H1 (cell line): ENCODE data around the gene POLE4. TPM values are rescaled to one million over a fixed set of nuclear protein-coding genes. Genes with fewer than 3 reads are reported as not detected.
A peak's percentile ranks its signal among the peaks of the same experiment; 100 is the strongest.

Experiments
- CTCF ChIA-PET: fragments of 300-600 bp; sonication (Branson Sonifier 250); formaldehyde crosslinking; loops from one replicate; lab custom pipeline; 2021; ENCODE audit not compliant: partially characterized antibody; lab: Charles Lee
- POLR2A ChIA-PET: fragments of 300-600 bp; sonication (Branson Sonifier 250); formaldehyde crosslinking; loops from one replicate; lab custom pipeline; 2021; ENCODE audit warnings: inconsistent platforms; ENCODE audit not compliant: partially characterized antibody; lab: Charles Lee
- DNase-seq, 2 experiments: peaks; one replicate each; pipeline versions ENCODE4 v3.0.0 to v3.0.0-alpha.2; 2010 to 2022; ENCODE audit warnings: low spot score in 2 of 2, low read depth in 1 of 2, mixed read lengths in 1 of 2
- FAIRE-seq: peaks from 2 replicates; lab custom pipeline; 2011; peaks lifted over from hg19 to GRCh38; lab: Jason Lieb, UNC
- H2AFZ ChIP-seq: 2 replicates; pipeline ENCODE4 v1.8.1; 2012; ENCODE audit warnings: low read length, inconsistent platforms
- H2AK5ac ChIP-seq: 2 replicates; pipeline ENCODE4 v1.6.1; 2013; ENCODE audit warnings: low read depth, low read length
- H2BK120ac ChIP-seq: replicated peaks from 2 replicates; pipeline ENCODE3; 2013; ENCODE audit warnings: low read depth, low read length, inconsistent platforms
- H2BK12ac ChIP-seq: 2 replicates; pipeline ENCODE4 v1.6.1; 2013; ENCODE audit warnings: low read depth, low read length
- H2BK15ac ChIP-seq: 2 replicates; pipeline ENCODE4 v1.6.1; 2013; ENCODE audit warnings: low read length
- H2BK20ac ChIP-seq: 2 replicates; pipeline ENCODE4 v1.6.1; 2013; ENCODE audit warnings: low read length
- H2BK5ac ChIP-seq: 2 replicates; pipeline ENCODE4 v1.6.1; 2013; ENCODE audit warnings: low read depth, low read length
- H3K14ac ChIP-seq: 2 replicates; pipeline ENCODE4 v1.6.1; 2013; ENCODE audit warnings: inconsistent platforms; ENCODE audit not compliant: insufficient read length
- H3K18ac ChIP-seq: 2 replicates; pipeline ENCODE4 v1.6.1; 2013; ENCODE audit warnings: low read length; ENCODE audit errors: extremely low read depth
- H3K23ac ChIP-seq: 2 replicates; pipeline ENCODE4 v1.6.1; 2013; ENCODE audit warnings: inconsistent platforms; ENCODE audit not compliant: insufficient read length
- H3K23me2 ChIP-seq: 2 replicates; pipeline ENCODE4 v1.6.1; 2013; ENCODE audit warnings: low read depth, low read length
- H3K27ac ChIP-seq: 2 replicates; pipeline ENCODE4 v1.6.1; 2011; ENCODE audit warnings: low read depth, low read length, inconsistent platforms
- H3K27me3 ChIP-seq, 4 experiments: replicated peaks in 1 of 4; 1 replicate in 1 of 4; 2 replicates in 3 of 4; pipeline versions ENCODE4 v1.6.1 to v1.8.1; 2011 to 2013; ENCODE audit warnings: low read length in 3 of 4, mild to moderate bottlenecking in 3 of 4, inconsistent platforms in 2 of 4, mixed read lengths in 2 of 4, moderate library complexity in 1 of 4; ENCODE audit not compliant: control insufficient read depth in 3 of 4, insufficient read depth in 3 of 4; ENCODE audit errors: extremely low read depth in 1 of 4
- H3K36me3 ChIP-seq, 4 experiments: 2 replicates each; pipeline versions ENCODE4 v1.6.1 to v1.8.1; 2011 to 2013; ENCODE audit warnings: mild to moderate bottlenecking in 4 of 4, low read length in 3 of 4, moderate library complexity in 2 of 4, control low read depth in 1 of 4, inconsistent platforms in 1 of 4; ENCODE audit not compliant: insufficient read depth in 4 of 4, control insufficient read depth in 2 of 4
- H3K4ac ChIP-seq: replicated peaks from 2 replicates; pipeline ENCODE3; 2013; ENCODE audit warnings: low read length, low read depth, mixed read lengths, inconsistent platforms; ENCODE audit not compliant: insufficient read length
- H3K4me1 ChIP-seq, 4 experiments: replicated peaks in 1 of 4; 1 replicate in 1 of 4; 2 replicates in 3 of 4; pipeline versions ENCODE4 v1.6.1 to v1.8.1; 2011 to 2013; ENCODE audit warnings: low read length in 3 of 4, inconsistent platforms in 2 of 4, mixed read lengths in 1 of 4; ENCODE audit not compliant: insufficient read depth in 4 of 4, control insufficient read depth in 3 of 4
- H3K4me2 ChIP-seq, 2 experiments: 2 replicates each; pipeline versions ENCODE4 v1.6.1 to v1.8.1; 2011 to 2013; ENCODE audit warnings: low read depth in 2 of 2, low read length in 2 of 2, control low read depth in 1 of 2, inconsistent platforms in 1 of 2, mild to moderate bottlenecking in 1 of 2; ENCODE audit not compliant: insufficient read depth in 1 of 2
- H3K4me3 ChIP-seq, 4 experiments: fragments of 200-600, 300-600 bp in 1 of 4; sonication (generic), shearing (Covaris generic), sonication (Bioruptor Twin) in 1 of 4; 2 replicates each; pipeline versions ENCODE4 v1.5.1 to v1.8.1; 2011 to 2016; ENCODE audit warnings: low read length in 4 of 4, low read depth in 3 of 4, control low read depth in 2 of 4, inconsistent platforms in 2 of 4, mild to moderate bottlenecking in 2 of 4, mixed read lengths in 1 of 4, moderate library complexity in 1 of 4; ENCODE audit not compliant: insufficient read depth in 2 of 4; ENCODE audit errors: extremely low read depth in 1 of 4
- H3K56ac ChIP-seq: replicated peaks from 2 replicates; pipeline ENCODE3; 2013; ENCODE audit warnings: low read depth, mild to moderate bottlenecking, mixed read lengths, low read length, inconsistent platforms; ENCODE audit not compliant: insufficient read length
- H3K79me1 ChIP-seq: 2 replicates; pipeline ENCODE4 v1.6.1; 2013; ENCODE audit warnings: low read depth, low read length, control low read depth
- H3K79me2 ChIP-seq, 2 experiments: 2 replicates each; pipeline versions ENCODE4 v1.6.1 to v1.8.1; 2012 to 2013; ENCODE audit warnings: low read length in 2 of 2, mild to moderate bottlenecking in 2 of 2, inconsistent platforms in 1 of 2; ENCODE audit not compliant: insufficient read depth in 2 of 2, control insufficient read depth in 1 of 2
- H3K9ac ChIP-seq, 4 experiments: replicated peaks in 1 of 4; 1 replicate in 1 of 4; 2 replicates in 3 of 4; pipeline versions ENCODE4 v1.6.1 to v1.8.1; 2011 to 2013; ENCODE audit warnings: low read depth in 3 of 4, low read length in 3 of 4, control low read depth in 2 of 4, mild to moderate bottlenecking in 2 of 4, moderate library complexity in 2 of 4, inconsistent platforms in 1 of 4; ENCODE audit errors: extremely low read depth in 1 of 4
- H3K9me3 ChIP-seq, 2 experiments: 2 replicates each; pipeline versions ENCODE4 v1.6.1 to v1.8.1; 2012 to 2013; ENCODE audit warnings: mild to moderate bottlenecking in 2 of 2, moderate library complexity in 2 of 2, control low read depth in 1 of 2, inconsistent platforms in 1 of 2, low read depth in 1 of 2, low read length in 1 of 2, mixed read lengths in 1 of 2; ENCODE audit not compliant: insufficient read depth in 2 of 2
- H4K20me1 ChIP-seq, 2 experiments: replicated peaks in 1 of 2; 2 replicates each; pipeline versions ENCODE3 to v1.8.1; 2011 to 2013; ENCODE audit warnings: inconsistent platforms in 2 of 2, low read length in 2 of 2, mild to moderate bottlenecking in 1 of 2; ENCODE audit not compliant: insufficient read depth in 2 of 2, control insufficient read depth in 1 of 2
- H4K5ac ChIP-seq: 2 replicates; pipeline ENCODE4 v1.6.1; 2013; ENCODE audit warnings: low read length, low read depth, mixed read lengths, inconsistent platforms; ENCODE audit not compliant: insufficient read length
- H4K8ac ChIP-seq: 2 replicates; pipeline ENCODE4 v1.8.0; 2013; ENCODE audit warnings: mild to moderate bottlenecking, moderate library complexity, low read length, inconsistent platforms; ENCODE audit not compliant: insufficient read depth; ENCODE audit errors: extremely low read depth
- H4K91ac ChIP-seq: replicated peaks from 2 replicates; pipeline ENCODE3; 2013; ENCODE audit warnings: low read length, mixed read lengths, inconsistent platforms; ENCODE audit not compliant: insufficient read length
- BCL11A ChIP-seq, 2 experiments: IDR thresholded peaks; one replicate each; pipeline ENCODE4 v1.6.1; 2011; ENCODE audit warnings: low read depth in 2 of 2, low read length in 2 of 2, mild to moderate bottlenecking in 2 of 2
- RAD21 ChIP-seq, 2 experiments: IDR thresholded peaks in 1 of 2; conservative IDR thresholded peaks in 1 of 2; 2 replicates each; pipeline ENCODE4 v1.6.1; 2011; ENCODE audit warnings: low read depth in 2 of 2, low read length in 2 of 2, improper control_type of control experiment in 1 of 2, inconsistent platforms in 1 of 2, mild to moderate bottlenecking in 1 of 2, moderate library complexity in 1 of 2
- SIX5 ChIP-seq: IDR thresholded peaks from 2 replicates; pipeline ENCODE4 v1.6.1; 2011; ENCODE audit warnings: mild to moderate bottlenecking, low read depth, low read length
- WGBS, 2 experiments: shearing (Covaris generic) in 1 of 2; methylation state at CpG; one replicate each; pipeline versions ENCODE4 v1.1.6 to v1.1.7; 2013 to 2015; ENCODE audit warnings: low lambda C conversion rate in 2 of 2, mixed read lengths in 2 of 2, inconsistent platforms in 1 of 2, low coverage in 1 of 2, missing lambda C conversion rate in 1 of 2; ENCODE audit not compliant: insufficient replicate concordance in 2 of 2, insufficient coverage in 1 of 2, insufficient read length in 1 of 2; ENCODE audit errors: extremely low coverage in 1 of 2, missing lambda C conversion rate in 1 of 2; 5-methylcytosine and 5-hydroxymethylcytosine counted together
- polyA plus RNA-seq, 7 experiments: library from polyadenylated mRNA; depleted of rRNA in 3 of 7; stranded (reverse) in 5 of 7; unstranded in 2 of 7; fragments of >200 nt in 5 of 7; fragments of 200-250 nt in 2 of 7; gene quantifications; 1 replicate in 5 of 7; 2 replicates in 1 of 7; 4 replicates in 1 of 7; pipeline versions ENCODE4 v1.2.1 to v1.2.3, GENCODE V29; 2011 to 2013; ENCODE audit warnings: missing spikeins in 2 of 7, mixed read lengths in 2 of 7
- total RNA-seq: library from RNA; stranded (reverse); fragmentation: NEBNext Ultra II Directional; extraction: Animal tissue kit (Norgen Biotek cat#: 25700); gene quantifications from 2 replicates; pipeline ENCODE4 v1.2.1, GENCODE V29; 2021
- TF ChIP-seq, protein P1 (sequence below), 3 experiments: IDR thresholded peaks; 1 replicate in 2 of 3; 2 replicates in 1 of 3; pipeline versions ENCODE4 v1.5.1 to v1.6.1; 2011; ENCODE audit warnings: low read length in 3 of 3, mild to moderate bottlenecking in 3 of 3, inconsistent platforms in 2 of 3, low read depth in 1 of 3, moderate library complexity in 1 of 3; ENCODE audit not compliant: insufficient read depth in 1 of 3; ENCODE audit errors: control extremely low read depth in 1 of 3

The POLE4 gene
- total and polyA plus RNA-seq, 2 of the 8 experiments (the other 6 are each of a cell fraction or from before 2014, with no cell fraction given): 16.7 to 44.7 TPM

DNA sequence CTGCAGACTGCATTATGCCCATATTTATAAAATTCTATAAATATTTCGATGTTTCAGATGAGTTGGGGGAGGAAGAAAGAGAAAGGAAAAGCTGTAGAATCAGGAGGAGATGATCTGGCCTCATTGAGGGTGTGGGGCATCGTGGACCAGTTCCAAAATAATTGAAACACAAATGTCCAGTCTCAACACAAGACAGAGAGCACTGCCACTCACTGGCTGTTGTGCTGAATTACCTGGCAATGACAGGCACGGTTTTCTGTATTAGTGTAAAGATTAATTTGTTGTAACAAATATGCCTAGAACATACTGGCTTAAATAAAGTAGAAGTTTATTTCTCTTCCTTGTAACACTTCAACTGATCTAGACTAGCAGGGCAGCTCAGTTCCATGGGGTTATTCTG lies 24.1 kb downstream of the POLE4 start:
- 86% methylated on average over 3 of the region's 3 CpGs; no CpG with 5 or more reads in 1 of the 2 experiments for WGBS, 2 experiments
- H2AK5ac ChIP-seq: no peak overlapping the region
- H3K23ac ChIP-seq: no peak overlapping the region
- no peak overlapping the region for H4K5ac ChIP-seq
- ChIA-PET POLR2A (no interaction called here), CTCF (interaction anchor here (0.8 to 3.2 kb wide), 7 partner anchors 9 to 64 kb away, joined by 3 to 15 read pairs (median 4); no protein-coding TSS in a partner anchor)
- no peak overlapping the region for H3K14ac ChIP-seq
- no peak overlapping the region for H3K9ac ChIP-seq
- H2BK120ac ChIP-seq: no peak overlapping the region
- H3K79me1 ChIP-seq: no peaks in the 10 kb centered on the region
- no peaks in the 10 kb centered on the region for H3K36me3 ChIP-seq
- H3K27ac ChIP-seq: no peak overlapping the region
- H3K4me3 ChIP-seq: no peak overlapping the region
- no peak overlapping the region for H2BK15ac ChIP-seq
- no peak overlapping the region for H2BK5ac ChIP-seq
- H3K4me2 ChIP-seq: no peak overlapping the region
- no peak overlapping the region for H3K56ac ChIP-seq
- H3K9me3 ChIP-seq: no peaks in the 10 kb centered on the region
- DNase-seq (no peak), FAIRE-seq (no peak)
- no peak overlapping the region for H2BK12ac ChIP-seq
- H3K4ac ChIP-seq: no peak overlapping the region
- no peaks in the 10 kb centered on the region; a peak in 1 of 7 replicates for H3K4me1 ChIP-seq
- H4K20me1 ChIP-seq: no peaks in the 10 kb centered on the region
- no peak overlapping the region for H2BK20ac ChIP-seq
- no peak overlapping the region for H3K18ac ChIP-seq
- H3K79me2 ChIP-seq: no peaks in the 10 kb centered on the region
- no peaks in the 10 kb centered on the region for H3K27me3 ChIP-seq
- H2AFZ ChIP-seq: no peak overlapping the region
- H4K8ac ChIP-seq: no peak overlapping the region
- no peak overlapping the region for H4K91ac ChIP-seq
- no peaks in the 10 kb centered on the region; the same call in 1 of the 2 replicates for H3K23me2 ChIP-seq
- TF ChIP-seq SIX5 (no peak), RAD21 (IDR thresholded peaks at IDR 0.05 in 1 of 2, conservative IDR thresholded peaks at IDR 0.05 in 1 of 2; ENCODE audit: low read depth in 2 of 2, low read length in 2 of 2) (peak; percentile 18 to 33; a peak in 3 of 4 replicates), BCL11A (IDR thresholded peaks at IDR 0.05; ENCODE audit: low read depth in 2 of 2, low read length in 2 of 2) (no peak)
- TF ChIP-seq, protein P1, sequence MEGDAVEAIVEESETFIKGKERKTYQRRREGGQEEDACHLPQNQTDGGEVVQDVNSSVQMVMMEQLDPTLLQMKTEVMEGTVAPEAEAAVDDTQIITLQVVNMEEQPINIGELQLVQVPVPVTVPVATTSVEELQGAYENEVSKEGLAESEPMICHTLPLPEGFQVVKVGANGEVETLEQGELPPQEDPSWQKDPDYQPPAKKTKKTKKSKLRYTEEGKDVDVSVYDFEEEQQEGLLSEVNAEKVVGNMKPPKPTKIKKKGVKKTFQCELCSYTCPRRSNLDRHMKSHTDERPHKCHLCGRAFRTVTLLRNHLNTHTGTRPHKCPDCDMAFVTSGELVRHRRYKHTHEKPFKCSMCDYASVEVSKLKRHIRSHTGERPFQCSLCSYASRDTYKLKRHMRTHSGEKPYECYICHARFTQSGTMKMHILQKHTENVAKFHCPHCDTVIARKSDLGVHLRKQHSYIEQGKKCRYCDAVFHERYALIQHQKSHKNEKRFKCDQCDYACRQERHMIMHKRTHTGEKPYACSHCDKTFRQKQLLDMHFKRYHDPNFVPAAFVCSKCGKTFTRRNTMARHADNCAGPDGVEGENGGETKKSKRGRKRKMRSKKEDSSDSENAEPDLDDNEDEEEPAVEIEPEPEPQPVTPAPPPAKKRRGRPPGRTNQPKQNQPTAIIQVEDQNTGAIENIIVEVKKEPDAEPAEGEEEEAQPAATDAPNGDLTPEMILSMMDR (IDR thresholded peaks at IDR 0.05; ENCODE audit: control extremely low read depth in 1 of 3, insufficient read depth in 1 of 3, low read depth in 1 of 3, low read length in 3 of 3): peak in 2 of 3 experiments; percentile 10 to 13; a peak in 2 of 4 replicates
